ENCODE results near the gene IRF6.
"Not testable (repeated sequence)": the region's sequence is repeated elsewhere in the genome, so short reads cannot be mapped to it uniquely, and the experiment has no call there.

Gene IRF6

DNA sequence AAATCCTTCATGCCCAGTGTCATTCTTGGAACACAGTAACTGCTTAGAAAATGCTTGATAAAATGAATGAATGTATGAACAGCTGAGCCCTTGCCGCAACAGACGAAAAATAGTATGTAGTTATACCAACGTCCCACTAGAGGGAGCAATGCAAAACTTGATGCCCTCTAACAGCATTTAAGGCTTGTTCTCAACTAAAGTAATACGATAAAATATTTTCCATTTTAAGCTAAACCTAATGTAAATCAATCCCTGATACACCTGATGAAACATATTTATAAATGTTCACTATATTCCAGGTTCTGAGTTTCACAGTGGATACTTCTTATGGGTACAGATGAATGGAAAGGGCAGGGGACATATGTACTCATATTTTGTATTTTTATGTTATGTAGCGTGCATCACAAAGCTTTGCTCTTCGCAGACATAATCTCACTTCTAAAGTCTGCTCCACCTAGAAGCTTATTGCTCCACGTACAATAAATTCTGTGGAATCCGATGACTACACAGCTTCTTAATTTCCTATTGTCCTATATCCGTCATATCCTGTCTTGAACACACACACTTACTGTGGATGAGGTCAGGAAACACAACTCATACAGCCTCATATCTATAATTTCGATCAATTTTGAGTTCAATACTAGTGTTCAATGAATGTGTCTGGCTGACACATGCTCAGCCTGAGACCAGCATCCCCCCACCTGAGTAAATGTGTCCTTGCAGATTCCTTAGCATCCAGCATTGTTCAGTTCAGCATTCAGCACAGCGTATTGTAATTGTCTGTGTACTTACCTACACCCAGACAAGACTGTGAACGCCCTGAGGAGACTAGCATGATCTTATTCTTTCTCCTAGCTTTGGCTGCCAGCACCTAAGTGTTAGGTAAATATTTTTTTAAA, 17.4 kb upstream of the IRF6 start:
- no peak for DNase-seq (ENCODE audit: low read depth)

GRCh38 chr1:209822706-209823105, 16.8 kb upstream of the IRF6 start:
- DNase-seq (ENCODE audit: low read depth) = no peak

- DNase-seq (ENCODE audit: low read depth) = no peak
Measured at GRCh38 chr1:209820986-209821385, 15.0 kb upstream of the IRF6 start.

DNA sequence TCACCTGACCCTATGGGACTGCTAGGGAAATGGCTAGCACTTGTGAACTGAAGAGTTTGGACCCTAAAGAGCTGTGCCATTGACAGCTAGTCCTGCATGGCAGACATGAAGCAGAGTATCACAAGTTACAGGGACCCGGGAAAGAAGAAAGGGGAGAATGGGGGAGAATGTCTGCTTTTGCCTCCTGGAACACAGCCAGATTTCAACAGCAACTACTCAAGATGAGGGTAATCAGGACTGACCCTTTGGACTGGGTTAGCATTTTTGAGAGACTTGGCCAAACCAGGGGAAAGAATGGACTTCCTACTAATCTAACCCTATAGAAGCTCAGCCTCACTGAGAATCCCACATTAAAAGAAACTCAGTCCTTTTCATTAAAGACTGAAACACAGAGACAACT, 13.1 kb upstream of the IRF6 start:
- no peak for DNase-seq (ENCODE audit: low read depth)

- no peak for DNase-seq (ENCODE audit: low read depth)
Measured at GRCh38 chr1:209817691-209818090, 11.7 kb upstream of the IRF6 start.

DNA sequence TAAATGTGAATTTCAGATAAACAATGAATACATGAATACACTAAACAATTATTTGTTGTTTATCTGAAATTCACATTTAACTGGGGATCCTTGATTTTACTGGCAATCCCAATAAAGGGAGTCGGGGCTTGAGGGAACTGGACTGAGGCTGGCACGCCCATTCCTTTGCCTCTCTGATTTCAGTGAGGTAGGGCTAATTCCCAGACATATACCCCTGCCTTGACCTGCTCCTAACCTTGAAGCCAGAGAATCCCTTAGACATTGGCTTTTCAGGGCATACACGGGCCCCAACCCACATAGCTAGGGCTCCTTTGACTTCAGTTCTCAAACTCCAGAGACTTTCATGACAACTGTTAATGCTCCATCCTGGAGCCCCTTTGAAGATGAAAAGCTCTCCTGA, 11.0 kb upstream of the IRF6 start:
- no peak for DNase-seq (ENCODE audit: low read depth)

DNA sequence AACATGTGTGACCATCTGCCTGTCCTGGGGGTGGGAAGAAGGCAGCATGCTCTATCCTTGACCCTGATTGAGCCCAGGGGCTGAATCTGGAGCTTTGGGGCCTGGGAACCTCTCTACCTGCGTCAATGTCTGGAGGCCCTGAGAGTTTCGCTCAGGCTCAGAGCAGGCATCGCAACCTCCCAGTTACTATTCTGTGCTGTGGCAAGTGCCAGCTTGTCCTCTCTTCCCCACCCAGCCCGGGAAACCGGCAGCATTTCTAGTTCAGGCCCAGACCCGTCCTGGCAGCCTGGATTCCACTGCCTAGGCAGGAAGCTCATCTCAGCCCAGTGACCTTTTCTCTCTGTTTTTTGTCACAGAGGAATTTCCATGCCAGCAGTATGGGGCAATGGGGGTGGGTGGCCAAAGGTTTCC, 10.0 kb upstream of the IRF6 start:
- DNase-seq (ENCODE audit: low read depth) = no peak

- DNase-seq (ENCODE audit: low read depth) = no peak
Measured at GRCh38 chr1:209815490-209815889, 9.5 kb upstream of the IRF6 start.

- no peak for DNase-seq (ENCODE audit: low read depth)
Measured at GRCh38 chr1:209813902-209814301, 8.0 kb upstream of the IRF6 start.

GRCh38 chr1:209810783-209811182, 4.8 kb upstream of the IRF6 start:
- no peak for DNase-seq (ENCODE audit: low read depth)

GRCh38 chr1:209809611-209810010, 3.7 kb upstream of the IRF6 start:
- DNase-seq (ENCODE audit: low read depth) = no peak

DNA sequence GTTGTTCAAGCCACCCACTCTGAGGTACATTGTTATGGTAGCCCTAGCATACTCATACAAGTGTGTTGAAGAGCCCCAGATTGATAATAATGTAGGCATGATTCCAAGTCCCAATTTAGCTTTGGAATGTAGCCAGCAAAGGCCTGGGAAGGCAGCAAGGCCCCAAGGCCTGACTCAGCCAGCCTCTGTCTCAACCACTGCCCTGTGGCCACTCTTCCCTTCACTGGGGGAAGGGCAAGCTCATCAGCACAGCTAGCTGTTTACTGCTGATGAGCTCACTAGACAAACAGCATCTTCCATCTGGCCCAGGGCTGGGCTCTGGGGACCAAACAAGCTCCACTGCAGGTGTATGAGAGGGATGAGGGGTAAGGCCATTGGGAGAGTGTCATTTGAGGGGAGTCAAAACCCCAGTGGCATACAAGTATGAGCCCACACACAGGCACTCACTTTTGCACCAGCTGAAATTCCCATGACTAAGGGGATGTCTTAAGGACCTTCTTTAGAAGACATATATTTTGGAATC, 2.2 kb upstream of the IRF6 start:
- DNase-seq (ENCODE audit: low read depth) = no peak

DNA sequence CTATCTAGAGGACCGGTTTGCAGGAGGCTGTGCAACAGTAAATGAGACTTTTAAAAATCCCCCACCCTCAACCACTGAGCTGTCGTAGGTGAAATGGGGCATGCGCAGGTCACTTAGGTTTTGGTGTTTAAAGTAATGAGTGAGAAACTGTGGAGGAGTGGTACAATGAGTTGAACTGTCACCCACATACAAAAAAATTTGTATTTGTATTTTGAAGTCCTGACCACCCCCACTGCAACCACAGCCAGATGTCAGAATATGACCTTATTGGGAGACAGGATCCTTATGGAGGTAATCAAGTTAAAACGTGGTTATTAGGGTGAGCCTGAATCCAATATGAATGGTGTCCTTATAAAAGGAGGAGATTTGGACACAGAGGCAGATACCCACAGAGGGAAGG, 1.6 kb upstream of the IRF6 start:
- no peak for DNase-seq (ENCODE audit: low read depth)

DNA sequence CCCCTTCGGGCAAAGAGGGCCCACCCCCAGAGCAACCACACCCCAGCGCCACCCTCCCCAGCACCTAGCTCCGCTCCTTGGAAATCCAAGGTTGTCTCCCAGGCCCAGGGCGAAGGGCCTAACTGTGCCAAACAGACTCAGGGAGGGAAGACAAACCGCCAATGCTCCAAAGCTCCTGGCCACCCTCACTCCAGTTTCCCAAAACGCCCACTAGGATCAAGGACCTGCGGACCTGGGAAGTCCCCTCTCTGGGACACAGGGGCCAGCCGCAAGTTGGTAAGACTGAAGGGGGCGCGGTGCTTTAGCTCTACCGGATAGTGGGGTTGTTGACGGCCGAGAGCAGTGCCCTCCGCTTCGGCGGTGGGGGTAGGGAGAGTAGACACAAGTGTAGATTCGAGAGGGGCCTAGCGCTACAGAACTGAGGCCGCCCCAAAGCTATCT, 581 bp downstream of the IRF6 start:
- DNase-seq (ENCODE audit: low read depth) = no peak

- DNase-seq (ENCODE audit: low read depth) = no peak
Measured at GRCh38 chr1:209803568-209803967, 2.4 kb downstream of the IRF6 start.

- DNase-seq (ENCODE audit: low read depth) = no peak
Measured at GRCh38 chr1:209802780-209803152, 3.2 kb downstream of the IRF6 start.

DNA sequence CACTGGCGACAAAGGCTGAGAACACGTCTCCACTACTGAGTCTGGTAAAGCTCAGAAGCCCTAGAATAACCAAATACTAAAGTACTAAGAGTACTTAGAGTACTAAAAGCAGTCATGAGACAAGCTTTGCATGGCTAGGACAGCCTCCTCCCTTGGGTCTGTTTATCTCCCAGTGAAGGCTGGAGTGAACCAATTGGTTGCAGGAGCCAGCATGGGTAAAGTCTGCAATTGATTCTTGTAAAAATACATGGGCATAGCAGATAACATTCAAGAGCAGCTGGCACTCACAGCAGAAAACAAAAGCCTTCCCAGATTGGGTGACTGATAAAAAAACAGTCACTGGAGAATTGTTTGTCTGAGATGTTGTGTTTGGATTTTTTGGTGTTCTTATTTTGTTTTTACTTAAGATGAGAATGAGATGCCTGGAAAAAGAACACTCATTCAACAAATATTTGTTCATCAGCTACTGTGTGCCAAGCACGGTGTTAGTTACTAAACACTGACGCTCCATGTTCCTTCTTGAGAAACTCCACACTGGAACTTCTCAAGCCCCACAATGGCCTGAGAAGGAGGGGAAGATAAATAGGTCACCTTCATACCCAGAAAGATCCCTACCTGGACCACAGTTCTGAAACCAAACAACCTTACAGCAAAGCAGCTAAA, 3.7 kb downstream of the IRF6 start:
- no peak for DNase-seq (ENCODE audit: low read depth)

DNA sequence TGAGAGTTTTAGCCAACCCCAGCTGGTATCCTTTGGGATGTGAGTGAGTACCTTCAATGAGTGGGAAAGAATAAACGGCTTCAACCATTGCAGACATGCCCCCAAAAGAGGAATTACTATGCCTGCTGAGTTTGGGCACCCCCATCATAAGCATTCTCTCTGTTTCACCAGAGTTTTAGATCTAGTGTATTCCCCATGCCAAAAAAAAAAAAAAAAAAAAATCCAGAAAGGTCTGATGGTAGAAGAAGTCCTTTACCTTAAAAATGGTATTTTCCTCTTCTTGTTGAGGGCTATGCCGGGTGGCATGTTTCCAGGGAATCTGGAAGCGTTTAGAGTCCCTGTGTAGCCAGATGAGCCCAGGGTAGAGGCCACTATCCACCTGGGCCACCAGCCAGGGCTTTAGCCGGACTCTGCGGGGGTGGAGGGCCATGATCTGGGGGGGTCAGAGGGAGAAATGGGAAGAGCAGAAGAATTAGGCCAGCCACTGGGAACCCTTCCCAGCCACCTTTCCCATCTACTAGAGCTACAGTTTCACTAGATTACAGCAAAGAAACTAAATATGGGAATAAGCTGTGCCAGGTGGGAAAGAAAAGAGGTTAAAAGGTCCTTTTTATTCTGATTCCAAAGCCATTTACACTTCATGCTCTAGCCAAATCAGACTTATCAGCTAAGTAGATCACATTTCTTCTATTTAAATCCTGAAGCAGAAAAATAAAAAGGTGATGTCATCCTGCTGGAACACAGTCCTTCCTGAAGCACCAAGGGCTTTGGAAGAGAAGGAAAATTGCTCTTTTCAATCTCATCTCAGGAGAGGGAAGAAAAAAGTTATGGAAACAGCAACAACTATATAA, 4.7 kb downstream of the IRF6 start:
- DNase-seq (ENCODE audit: low read depth) = no peak

DNA sequence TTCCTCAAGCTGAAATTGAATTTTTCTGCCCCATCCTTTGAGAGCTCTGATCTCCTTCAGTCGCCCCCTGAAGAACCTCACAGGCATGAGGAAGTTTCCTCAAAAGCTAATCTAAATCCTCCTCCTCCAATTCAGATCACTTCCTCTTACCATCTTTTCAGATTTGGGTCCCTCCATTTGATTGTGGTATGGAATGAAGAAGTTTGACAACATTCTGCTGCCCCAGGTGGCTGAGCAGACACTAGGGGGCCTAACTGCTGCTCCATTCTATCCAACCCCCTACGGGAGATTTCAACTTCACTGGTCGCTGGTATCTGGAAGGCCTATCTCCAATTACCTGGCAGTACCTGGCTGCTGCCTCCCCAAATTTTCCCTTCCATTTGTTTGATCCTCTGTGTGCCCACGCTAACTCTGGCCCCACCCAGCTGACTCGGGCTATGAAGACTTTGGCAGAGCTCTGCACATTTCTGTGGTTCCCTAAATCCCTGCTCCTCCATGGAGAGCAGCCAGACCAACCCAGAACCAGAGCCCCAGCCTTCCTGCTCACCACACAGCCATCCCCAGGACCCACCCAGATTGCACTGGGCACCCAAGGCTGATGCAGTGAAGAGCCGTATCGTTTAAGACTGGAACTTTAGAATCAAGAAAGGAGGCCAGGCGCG, 7.8 kb downstream of the IRF6 start:
- DNase-seq (ENCODE audit: low read depth) = no peak

- DNase-seq (ENCODE audit: low read depth) = not testable (repeated sequence)
Measured at GRCh38 chr1:209793711-209794110, 12.2 kb downstream of the IRF6 start.

DNA sequence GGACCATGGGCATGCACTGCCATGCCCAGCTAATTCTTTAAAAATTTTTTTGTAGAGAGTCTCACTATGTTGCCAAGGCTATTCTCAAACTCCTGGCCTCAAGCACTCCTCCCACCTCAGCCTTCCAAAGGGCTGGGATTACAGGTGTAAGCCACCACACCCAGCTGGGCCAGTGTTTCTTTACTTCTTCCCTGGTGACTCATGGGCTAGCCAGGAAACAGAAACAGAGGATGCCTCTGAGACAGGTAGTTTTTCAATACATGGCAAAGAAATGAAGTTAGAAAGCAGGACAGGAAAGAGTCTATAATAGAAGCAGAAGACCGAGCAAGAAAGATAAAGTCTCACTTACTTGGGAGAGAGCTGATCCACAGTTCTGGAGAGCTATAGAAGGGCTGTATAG, 14.0 kb downstream of the IRF6 start:
- DNase-seq (ENCODE audit: low read depth) = no peak
